ENCODE results near the gene GLI2. TPM values are rescaled to one million over a fixed set of nuclear protein-coding genes. Genes with fewer than 3 reads are reported as not detected.
A peak's percentile ranks its signal among the peaks of the same experiment; 100 is the strongest.

Gene GLI2
- total and polyA plus RNA-seq, 7 donors: 0.23 to 6.4 (median 2.1) TPM

- H3K4me3 ChIP-seq: no peak overlapping the region
- TF ChIP-seq, protein P1, sequence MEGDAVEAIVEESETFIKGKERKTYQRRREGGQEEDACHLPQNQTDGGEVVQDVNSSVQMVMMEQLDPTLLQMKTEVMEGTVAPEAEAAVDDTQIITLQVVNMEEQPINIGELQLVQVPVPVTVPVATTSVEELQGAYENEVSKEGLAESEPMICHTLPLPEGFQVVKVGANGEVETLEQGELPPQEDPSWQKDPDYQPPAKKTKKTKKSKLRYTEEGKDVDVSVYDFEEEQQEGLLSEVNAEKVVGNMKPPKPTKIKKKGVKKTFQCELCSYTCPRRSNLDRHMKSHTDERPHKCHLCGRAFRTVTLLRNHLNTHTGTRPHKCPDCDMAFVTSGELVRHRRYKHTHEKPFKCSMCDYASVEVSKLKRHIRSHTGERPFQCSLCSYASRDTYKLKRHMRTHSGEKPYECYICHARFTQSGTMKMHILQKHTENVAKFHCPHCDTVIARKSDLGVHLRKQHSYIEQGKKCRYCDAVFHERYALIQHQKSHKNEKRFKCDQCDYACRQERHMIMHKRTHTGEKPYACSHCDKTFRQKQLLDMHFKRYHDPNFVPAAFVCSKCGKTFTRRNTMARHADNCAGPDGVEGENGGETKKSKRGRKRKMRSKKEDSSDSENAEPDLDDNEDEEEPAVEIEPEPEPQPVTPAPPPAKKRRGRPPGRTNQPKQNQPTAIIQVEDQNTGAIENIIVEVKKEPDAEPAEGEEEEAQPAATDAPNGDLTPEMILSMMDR (IDR thresholded peaks at IDR 0.05): no peak
- no peaks in the 10 kb centered on the region for H3K27me3 ChIP-seq
- H3K27ac ChIP-seq: peak overlapping the region; percentile 61 to 71 (median 68)
- peak; percentile 63 for DNase-seq
- no peaks in the 10 kb centered on the region for H3K9me3 ChIP-seq
- no peaks in the 10 kb centered on the region for H3K36me3 ChIP-seq
- peaks cover 0 to 44% (median 31%) of the 10 kb centered on the region in 4 donors for H3K4me1 ChIP-seq
- 88 to 89% methylated on average over 14 of the region's 14 CpGs for WGBS, 2 donors
- intact Hi-C loops (cut with DNase I): no loop called here
These were observed 31.0 kb downstream of the GLI2 start for GRCh38 chr2:120766470-120767351.

DNA sequence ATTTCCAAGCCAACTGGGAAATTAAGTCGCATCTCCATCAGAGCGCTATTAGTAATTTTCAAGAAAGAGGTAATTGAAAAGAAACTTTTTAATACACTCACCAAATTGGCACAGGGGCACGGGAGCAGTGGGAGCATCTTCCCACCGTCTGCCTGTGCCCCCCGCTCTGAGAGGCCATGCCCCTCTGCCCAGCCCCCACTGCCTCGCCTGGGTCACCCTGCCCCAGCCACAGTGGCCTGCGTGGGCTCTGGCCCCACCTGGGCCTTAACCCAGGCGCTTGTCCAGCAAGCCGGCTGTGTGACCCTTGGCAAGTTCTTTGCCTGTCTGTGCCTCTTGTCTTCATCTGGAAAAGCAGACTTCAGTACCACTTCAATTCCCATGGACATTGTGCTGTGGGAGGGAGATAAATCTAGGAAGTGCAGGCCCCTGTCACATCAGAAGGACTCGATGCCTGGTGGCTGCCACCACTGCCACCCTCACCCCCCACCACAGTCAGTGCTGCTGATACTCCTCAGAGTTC, 31.9 kb downstream of the GLI2 start:
- intact Hi-C loops (cut with DNase I): no loop called here

DNA sequence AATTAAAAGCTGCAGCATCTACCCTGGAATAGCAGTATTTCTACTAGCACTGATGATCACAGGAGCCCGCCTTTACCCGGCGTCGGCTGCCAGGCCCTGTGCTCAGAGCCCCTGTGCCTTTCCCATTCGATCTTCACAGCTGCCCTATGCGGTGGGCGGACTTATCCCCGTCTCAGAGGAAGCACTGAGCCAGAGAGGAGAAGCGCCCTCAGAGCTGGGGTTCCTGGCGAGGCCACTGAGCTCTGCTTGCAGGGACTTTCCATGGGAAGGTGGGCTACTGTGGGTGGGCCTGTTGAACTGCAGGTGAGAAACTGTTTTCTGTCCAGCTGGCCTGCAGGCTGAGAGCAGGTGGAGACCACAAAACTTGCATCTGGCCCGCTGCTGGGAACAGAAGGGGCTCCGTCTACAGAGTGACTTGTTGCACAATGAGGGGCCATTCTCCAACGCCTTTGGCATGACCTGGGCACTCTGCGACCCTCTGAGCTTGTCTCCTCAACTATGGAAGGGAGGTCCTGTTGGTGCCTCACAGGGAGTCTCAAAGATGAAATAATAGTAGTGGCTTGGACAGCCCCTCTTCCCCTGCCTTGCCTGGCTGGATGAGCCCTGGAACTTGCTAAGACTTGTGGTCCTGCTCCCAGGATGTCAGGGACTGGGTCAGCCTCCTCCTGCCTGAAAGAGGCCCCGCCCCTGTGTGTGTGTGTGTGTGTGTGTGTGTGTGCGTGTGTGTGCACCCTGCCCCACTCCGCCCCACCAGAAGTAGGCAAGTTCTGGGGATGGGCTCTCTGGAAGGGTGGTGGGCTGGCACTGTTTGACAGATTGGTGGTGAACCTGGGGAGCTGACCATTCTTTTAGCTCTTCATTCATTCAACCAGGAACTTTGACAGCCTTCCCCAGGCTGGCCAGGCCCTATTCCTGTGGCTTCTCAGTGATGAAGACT, 32.7 kb downstream of the GLI2 start:
- Histone ChIP-seq H3K27ac (no peak overlapping the region), H3K9me3 (no peaks in the 10 kb centered on the region), H3K36me3 (no peaks in the 10 kb centered on the region), H3K4me3 (no peak overlapping the region), H3K4me1 (peaks cover 0 to 47% (median 33%) of the 10 kb centered on the region in 4 donors), H3K27me3 (no peaks in the 10 kb centered on the region)
- TF ChIP-seq EP300 (IDR thresholded peaks at IDR 0.05) (no peak), POLR2AphosphoS5 (IDR thresholded peaks at IDR 0.05) (no peak), POLR2A (IDR thresholded peaks at IDR 0.05) (no peak)
- TF ChIP-seq, protein P1 (IDR thresholded peaks at IDR 0.05): no peak
- intact Hi-C loops (cut with DNase I): no loop called here
- DNase-seq: peak; percentile 63
- WGBS, 2 donors: 86 to 89% methylated on average over 17 of the region's 17 CpGs

More for the DNA sequence above, 31.9 kb downstream of the GLI2 start:
- WGBS, 2 donors: 91% methylated on average over 10 of the region's 10 CpGs
- DNase-seq: peak; percentile 51
- Histone ChIP-seq H3K4me3 (no peak overlapping the region), H3K27ac (no peak overlapping the region), H3K27me3 (no peaks in the 10 kb centered on the region), H3K36me3 (no peaks in the 10 kb centered on the region), H3K4me1 (peaks cover 0 to 47% (median 33%) of the 10 kb centered on the region in 4 donors), H3K9me3 (no peaks in the 10 kb centered on the region)
- TF ChIP-seq POLR2A (IDR thresholded peaks at IDR 0.05) (no peak), POLR2AphosphoS5 (IDR thresholded peaks at IDR 0.05) (no peak), EP300 (IDR thresholded peaks at IDR 0.05) (no peak)
- TF ChIP-seq, protein P1 (IDR thresholded peaks at IDR 0.05): no peak

DNA sequence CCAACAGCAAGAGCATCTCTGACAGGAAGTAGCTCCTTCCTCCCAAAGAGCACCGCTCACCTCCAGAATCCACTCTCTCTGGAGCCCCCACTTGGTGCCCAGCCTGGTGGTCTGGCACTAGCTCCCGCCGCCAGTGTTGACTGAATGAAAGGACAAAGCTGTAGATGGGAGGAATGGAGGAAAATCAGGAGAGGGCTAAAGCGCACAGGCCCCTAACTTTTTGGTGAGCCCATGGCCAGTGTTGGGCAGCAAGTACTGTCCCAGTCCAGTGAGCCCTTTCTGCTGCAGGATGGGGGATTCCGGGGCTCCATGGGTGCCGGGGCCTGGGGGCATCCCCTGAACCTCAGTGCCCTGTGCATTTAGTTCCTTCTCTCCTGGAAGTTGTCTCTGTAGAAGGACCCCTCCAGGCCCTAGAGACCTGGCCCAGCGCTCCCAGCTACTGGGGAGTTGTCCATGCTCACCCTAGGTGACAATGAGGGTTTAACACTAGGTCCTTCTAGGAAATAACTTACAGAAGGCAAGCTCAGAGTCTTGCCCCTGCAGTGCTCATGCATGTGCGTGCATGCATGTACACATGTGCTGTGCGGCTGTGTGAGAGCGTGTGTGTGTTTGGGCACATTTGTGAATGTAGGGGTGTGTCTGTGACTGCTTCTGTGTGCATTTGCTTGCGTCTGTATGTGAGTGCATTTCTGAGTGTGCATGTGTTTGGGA, 33.6 kb downstream of the GLI2 start:
- H3K27ac ChIP-seq: no peak overlapping the region
- no peak overlapping the region for H3K4me3 ChIP-seq
- TF ChIP-seq EP300 (IDR thresholded peaks at IDR 0.05) (no peak), POLR2A (IDR thresholded peaks at IDR 0.05) (no peak), POLR2AphosphoS5 (IDR thresholded peaks at IDR 0.05) (no peak)
- TF ChIP-seq, protein P1 (IDR thresholded peaks at IDR 0.05): no peak
- no peaks in the 10 kb centered on the region for H3K9me3 ChIP-seq
- H3K27me3 ChIP-seq: no peaks in the 10 kb centered on the region
- no peaks in the 10 kb centered on the region for H3K36me3 ChIP-seq
- intact Hi-C loops (cut with DNase I): no loop called here
- WGBS, 2 donors: 94% methylated on average over 11 of the region's 11 CpGs
- peak; percentile 46 for DNase-seq
- peaks cover 0 to 42% (median 31%) of the 10 kb centered on the region in 4 donors for H3K4me1 ChIP-seq
